HEK293T (cell line): ENCODE data around the gene IRAK1.
"Not testable (repeated sequence)": the region's sequence is repeated elsewhere in the genome, so short reads cannot be mapped to it uniquely, and the experiment has no call there.

Source experiments
- CTCF ChIA-PET: fragments of 350-600 bp; formaldehyde crosslinking; extraction: SDS; loops from one replicate; lab custom pipeline; 2021; ENCODE audit warnings: antibody characterized with exemption, inconsistent platforms; lab: Yijun Ruan, JAX
- POLR2A ChIA-PET: fragments of 350-600 bp; formaldehyde crosslinking; extraction: SDS; loops from one replicate; lab custom pipeline; 2020; ENCODE audit warnings: antibody characterized with exemption, inconsistent platforms; lab: Yijun Ruan, JAX
- DNase-seq: peaks from one replicate; pipeline ENCODE4 v3.0.0; 2012; ENCODE audit warnings: mixed read lengths; ENCODE audit errors: extremely low spot score
- ARNT ChIP-seq: fragments of 450-650 bp; IDR thresholded peaks from 2 replicates; pipeline ENCODE4 v1.6.1; 2017; ENCODE audit warnings: mild to moderate bottlenecking
- BHLHE40 ChIP-seq: fragments of 450-650 bp; IDR thresholded peaks from 2 replicates; pipeline ENCODE4 v1.6.1; 2016; ENCODE audit warnings: mild to moderate bottlenecking, moderate library complexity, borderline replicate concordance
- CTBP1 ChIP-seq: fragments of 450-650 bp; IDR thresholded peaks from 2 replicates; pipeline ENCODE4 v1.6.1; 2016; ENCODE audit warnings: borderline replicate concordance
- ELF4 ChIP-seq: fragments of 450-650 bp; IDR thresholded peaks from 2 replicates; pipeline ENCODE4 v1.6.1; 2017; ENCODE audit warnings: antibody characterized with exemption
- FOXA1 ChIP-seq: fragments of 450-650 bp; IDR thresholded peaks from 2 replicates; pipeline ENCODE4 v1.6.1; 2016; ENCODE audit warnings: mild to moderate bottlenecking
- FOXK2 ChIP-seq: fragments of 450-650 bp; IDR thresholded peaks from 2 replicates; pipeline ENCODE4 v1.6.1; 2016; ENCODE audit warnings: mild to moderate bottlenecking
- FOXM1 ChIP-seq: fragments of 450-650 bp; IDR thresholded peaks from 2 replicates; pipeline ENCODE4 v1.6.1; 2017; ENCODE audit warnings: mild to moderate bottlenecking, borderline replicate concordance
- HDGF ChIP-seq: fragments of 450-650 bp; IDR thresholded peaks from 2 replicates; pipeline ENCODE4 v1.6.1; 2017; ENCODE audit warnings: antibody characterized with exemption, borderline replicate concordance
- L3MBTL2 ChIP-seq: fragments of 450-650 bp; conservative IDR thresholded peaks from 2 replicates; pipeline ENCODE4 v1.6.1; 2016; ENCODE audit warnings: mild to moderate bottlenecking
- LEF1 ChIP-seq: fragments of 450-650 bp; IDR thresholded peaks from 2 replicates; pipeline ENCODE4 v1.6.1; 2017; ENCODE audit warnings: mild to moderate bottlenecking, borderline replicate concordance
- NFRKB ChIP-seq: fragments of 450-650 bp; IDR thresholded peaks from 2 replicates; pipeline ENCODE4 v1.6.1; 2016; ENCODE audit warnings: mild to moderate bottlenecking, moderate library complexity
- PKNOX1 ChIP-seq: fragments of 450-650 bp; IDR thresholded peaks from 2 replicates; pipeline ENCODE4 v1.6.1; 2016
- SP1 ChIP-seq: fragments of 450-650 bp; IDR thresholded peaks from 2 replicates; pipeline ENCODE4 v1.6.1; 2017
- SUZ12 ChIP-seq: fragments of 450-650 bp; IDR thresholded peaks from 2 replicates; pipeline ENCODE4 v1.6.1; 2016; ENCODE audit warnings: mild to moderate bottlenecking
- TARDBP ChIP-seq: fragments of 450-650 bp; IDR thresholded peaks from 2 replicates; pipeline ENCODE4 v1.6.1; 2016
- ZNF384 ChIP-seq: fragments of 450-650 bp; IDR thresholded peaks from 2 replicates; pipeline ENCODE4 v1.6.1; 2016

Gene IRAK1

DNA sequence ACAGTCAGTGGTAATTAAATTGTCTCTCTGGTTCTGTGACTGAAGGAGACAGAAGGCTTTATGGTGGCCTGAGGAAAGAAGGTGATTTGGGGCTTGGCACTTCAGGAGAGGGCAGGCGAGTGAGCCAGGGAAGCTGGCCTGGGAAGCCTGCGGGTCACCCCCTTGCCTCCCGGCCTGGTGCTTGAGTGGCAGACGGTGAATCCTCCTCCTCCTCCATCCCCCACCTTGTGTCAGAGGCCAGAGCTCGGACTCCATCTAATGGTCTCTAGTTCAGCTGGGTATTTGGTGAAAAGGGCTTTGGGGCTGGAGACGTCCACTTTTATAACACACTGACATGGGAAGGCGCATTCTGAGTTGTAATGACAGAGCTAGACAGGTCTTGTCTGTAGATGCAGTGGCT is 38.5 kb downstream of the IRAK1 start:
- DNase-seq, result no peak
- no peak for TF ChIP-seq PKNOX1
- no peak for TF ChIP-seq FOXK2
- no peak for TF ChIP-seq LEF1
- TF ChIP-seq CTBP1, result no peak
- no peak for TF ChIP-seq HDGF
- TF ChIP-seq ARNT, result no peak
- no peak for TF ChIP-seq SUZ12
- POLR2A ChIA-PET, result interaction anchor here (1.0 to 1.1 kb wide), 2 partner anchors 8 to 10 kb away, joined by 3 to 4 read pairs; partner anchors contain the start of genes HCFC1 and TMEM187
- CTCF ChIA-PET, result no interaction called here

- POLR2A ChIA-PET, result interaction anchor here (1.0 kb wide), 1 partner anchor 9 kb away, joined by 3 read pairs; the partner anchor contains the start of gene HCFC1
- DNase-seq, CTCF ChIA-PET: not testable (repeated sequence)
These were observed 39.3 kb downstream of the IRAK1 start for GRCh38 chrX:153980394-153980793.

GRCh38 chrX:153974726-153975286 is 44.9 kb downstream of the IRAK1 start:
- DNase-seq, result no peak
- TF ChIP-seq NFRKB, result no peak
- ChIA-PET CTCF (no interaction called here), POLR2A (interaction anchor here (1.4 to 1.5 kb wide), 3 partner anchors 13 to 50 kb away, joined by 3 to 5 read pairs (median 3); no protein-coding TSS in a partner anchor)

DNA sequence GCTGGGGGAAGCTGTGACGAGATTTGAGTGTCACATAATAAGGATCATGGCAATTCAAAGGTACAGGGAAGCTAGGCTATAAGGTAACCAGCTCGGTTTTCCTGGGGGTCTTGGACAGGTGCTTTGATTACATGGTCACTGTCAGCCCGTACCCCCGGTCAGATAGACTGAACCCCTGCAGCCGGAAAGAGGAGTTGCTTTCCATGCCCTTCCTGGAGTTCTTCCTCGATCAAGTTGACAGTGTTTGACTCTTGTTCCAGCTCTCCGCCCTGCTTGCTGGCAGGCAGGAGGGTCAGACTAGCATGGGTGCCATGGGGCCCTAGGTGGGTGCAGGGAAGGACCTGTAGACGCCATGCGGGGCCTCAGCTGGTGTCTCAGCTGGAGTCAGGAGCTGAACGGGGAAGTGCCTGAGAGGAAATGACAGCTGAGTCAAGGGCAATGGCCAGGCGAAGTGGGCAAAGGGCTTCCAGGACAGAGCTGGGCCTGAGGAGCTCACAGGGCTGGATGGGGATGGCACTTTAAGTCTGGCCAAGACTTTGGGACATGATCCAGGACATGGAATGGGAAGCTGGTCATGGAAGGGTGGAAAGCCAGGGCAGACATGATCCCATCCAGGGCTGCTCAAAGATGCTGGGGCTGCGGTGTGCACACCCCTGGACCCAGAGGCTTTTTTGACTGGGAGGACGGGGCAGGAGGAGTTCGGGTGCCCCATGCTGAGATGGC is 45.5 kb downstream of the IRAK1 start:
- ChIA-PET POLR2A (interaction anchor here (0.7 to 3.3 kb wide), 6 partner anchors 13 to 341 kb away, joined by 3 to 15 read pairs (median 4); no protein-coding TSS in a partner anchor), CTCF (no interaction called here)
- no peak for DNase-seq
- no peak for TF ChIP-seq FOXA1
- TF ChIP-seq ARNT, result no peak
- no peak for TF ChIP-seq LEF1
- TF ChIP-seq CTBP1, result no peak
- no peak for TF ChIP-seq ELF4
- no peak for TF ChIP-seq SUZ12
- no peak for TF ChIP-seq SP1
- TF ChIP-seq TARDBP, result no peak
- TF ChIP-seq FOXK2, result no peak
- no peak for TF ChIP-seq L3MBTL2
- TF ChIP-seq HDGF, result no peak
- no peak for TF ChIP-seq ZNF384
- TF ChIP-seq FOXM1, result no peak
- no peak for TF ChIP-seq BHLHE40
- no peak for TF ChIP-seq NFRKB
- no peak for TF ChIP-seq PKNOX1

DNA sequence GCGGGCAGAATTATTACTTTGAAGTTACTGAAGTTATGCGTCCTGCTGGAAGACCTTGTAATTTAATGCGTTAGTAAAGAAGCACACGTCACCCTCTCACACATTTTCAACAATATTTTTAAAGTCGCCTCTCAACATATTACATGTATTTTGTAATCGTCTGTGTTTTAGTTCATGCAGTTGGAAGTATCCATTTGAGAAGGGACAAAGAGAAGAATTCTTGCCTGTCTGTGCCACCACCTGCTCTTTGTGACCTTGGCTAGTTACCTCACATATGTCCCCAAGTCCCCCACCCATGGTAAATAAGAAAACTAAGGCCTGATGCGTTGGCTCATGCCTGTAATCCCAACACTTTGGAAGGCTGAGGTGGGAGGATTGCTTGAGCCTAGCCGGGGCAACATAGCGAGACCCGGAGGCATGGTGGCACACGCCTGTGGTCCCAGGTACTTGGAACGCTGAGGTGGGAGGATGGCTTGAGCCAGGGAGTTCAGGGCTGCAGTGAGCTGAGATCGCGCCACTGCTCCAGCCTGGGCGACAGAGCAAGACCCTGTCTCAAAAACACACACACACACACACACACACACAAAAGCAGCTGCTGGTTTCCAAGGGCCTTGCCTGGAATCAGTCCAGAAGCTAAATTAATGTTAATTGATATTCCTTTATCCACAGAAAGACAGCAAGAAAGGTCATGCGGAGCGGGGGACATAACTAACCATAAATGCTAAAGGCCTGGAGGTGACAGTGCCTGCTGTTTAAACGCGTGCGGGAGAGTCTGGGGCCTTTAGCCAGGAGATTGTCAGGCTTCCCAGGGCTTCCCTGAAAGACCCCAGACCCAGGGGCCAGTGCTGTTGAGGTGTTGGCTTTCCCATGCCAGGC is 46.3 kb downstream of the IRAK1 start:
- no peak for DNase-seq
- POLR2A ChIA-PET, result interaction anchor here (0.6 to 3.3 kb wide), 15 partner anchors 8 to 534 kb away, joined by 3 to 15 read pairs (median 4); no protein-coding TSS in a partner anchor
- CTCF ChIA-PET, result interaction anchor here (1.1 kb wide), 1 partner anchor 434 kb away, joined by 3 read pairs; no protein-coding TSS in a partner anchor
- TF ChIP-seq SUZ12 (no peak), L3MBTL2 (peak; percentile 7; the same call in 1 of the 2 replicates), FOXM1 (no peak), NFRKB (no peak)

DNA sequence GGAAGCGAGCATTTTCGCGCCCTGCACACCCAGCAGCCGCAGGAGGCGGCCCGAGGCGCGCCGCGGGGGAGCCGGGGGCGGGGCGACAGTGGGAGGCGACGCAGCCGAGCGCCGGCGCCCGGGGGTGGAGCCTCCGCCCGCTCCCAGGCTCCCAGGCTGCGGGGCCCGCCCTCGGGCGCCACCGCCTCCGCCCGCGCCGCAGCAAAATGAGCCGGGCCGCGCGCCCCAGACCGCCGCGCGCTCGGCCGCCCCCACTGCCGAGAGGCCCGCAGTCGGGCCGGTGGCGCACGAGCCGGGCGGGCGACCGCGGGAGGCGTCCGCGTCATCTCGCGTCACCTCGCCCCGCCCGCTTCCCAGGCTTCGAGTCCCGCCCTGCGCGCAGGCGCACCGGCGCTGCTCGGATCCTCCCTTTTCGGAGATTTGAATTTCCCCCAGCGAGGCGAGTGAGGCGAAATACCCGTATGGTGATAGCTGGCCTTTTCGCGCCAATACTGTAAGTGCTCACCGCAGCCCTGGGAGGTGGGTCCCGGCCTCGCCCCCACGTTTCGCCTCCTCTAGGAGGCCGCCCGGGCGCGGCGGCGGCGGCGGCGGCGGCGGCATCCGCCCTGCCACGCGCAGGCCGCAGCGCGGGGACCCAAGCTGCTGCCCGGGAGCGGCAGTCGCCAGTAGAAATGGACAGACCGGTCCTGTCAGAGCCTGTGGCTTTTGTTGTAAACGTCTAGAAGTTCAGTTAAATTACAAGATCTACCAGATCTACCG is 47.2 kb downstream of the IRAK1 start, which contains the start of gene TMEM187:
TMEM187 (plus strand) TSS at position 387 of the 759 bp plus-strand sequence. CDS start 9,309 bp downstream, outside the sequence.
- no peak for TF ChIP-seq ELF4
- TF ChIP-seq L3MBTL2, result no peak
- TF ChIP-seq SUZ12, result no peak
- TF ChIP-seq FOXK2, result no peak
- peak; percentile 65 for TF ChIP-seq FOXM1
- no peak for TF ChIP-seq CTBP1
- TF ChIP-seq BHLHE40, result no peak
- TF ChIP-seq ARNT, result peak; percentile 77; the same call in 1 of the 2 replicates
- no peak for TF ChIP-seq HDGF
- TF ChIP-seq SP1, result no peak
- TF ChIP-seq LEF1, result peak; percentile 80
- TF ChIP-seq ZNF384, result no peak
- TF ChIP-seq NFRKB, result no peak
- TF ChIP-seq FOXA1, result no peak
- no peak for TF ChIP-seq TARDBP
- TF ChIP-seq PKNOX1, result no peak
- POLR2A ChIA-PET, result interaction anchor here (0.6 to 3.3 kb wide), 12 partner anchors 9 to 535 kb away, joined by 3 to 15 read pairs (median 4); partner anchors contain the start of gene RENBP
- peak; percentile 92 for DNase-seq
- CTCF ChIA-PET, result interaction anchor here (1.1 to 1.6 kb wide), 2 partner anchors 40 to 433 kb away, joined by 3 to 4 read pairs; no protein-coding TSS in a partner anchor
